Liver (tissue), 3 donors: ENCODE data around the gene FLVCR2.

Experiments
- CTCF ChIP-seq: fragments of 150-350 bp; IDR thresholded peaks from 2 replicates; pipeline ENCODE4 v1.5.1; 2017; ENCODE audit warnings: improper control_type of control experiment, low read depth, low read length; ENCODE audit not compliant: missing input control
- EGR1 ChIP-seq, 2 donors: IDR thresholded peaks; 2 replicates each; pipeline ENCODE4 v1.6.1; 2016 to 2018; ENCODE audit warnings: antibody characterized with exemption in 2 of 2, low read depth in 2 of 2
- HNF4A ChIP-seq, 2 donors: conservative IDR thresholded peaks; 2 replicates each; pipeline ENCODE4 v1.6.1; 2016; ENCODE audit warnings: antibody characterized with exemption in 2 of 2, mild to moderate bottlenecking in 2 of 2
- JUND ChIP-seq, 2 donors: IDR thresholded peaks; 2 replicates each; pipeline ENCODE4 v1.6.1; 2016; ENCODE audit warnings: antibody characterized with exemption in 2 of 2
- SP1 ChIP-seq: IDR thresholded peaks from 2 replicates; pipeline ENCODE4 v1.6.1; 2018; ENCODE audit warnings: antibody characterized with exemption, mild to moderate bottlenecking
- YY1 ChIP-seq: IDR thresholded peaks from 2 replicates; pipeline ENCODE4 v1.6.1; 2016; ENCODE audit warnings: antibody characterized with exemption, mild to moderate bottlenecking
- donor health status: healthy.
- donor health status: healthy.

DNA sequence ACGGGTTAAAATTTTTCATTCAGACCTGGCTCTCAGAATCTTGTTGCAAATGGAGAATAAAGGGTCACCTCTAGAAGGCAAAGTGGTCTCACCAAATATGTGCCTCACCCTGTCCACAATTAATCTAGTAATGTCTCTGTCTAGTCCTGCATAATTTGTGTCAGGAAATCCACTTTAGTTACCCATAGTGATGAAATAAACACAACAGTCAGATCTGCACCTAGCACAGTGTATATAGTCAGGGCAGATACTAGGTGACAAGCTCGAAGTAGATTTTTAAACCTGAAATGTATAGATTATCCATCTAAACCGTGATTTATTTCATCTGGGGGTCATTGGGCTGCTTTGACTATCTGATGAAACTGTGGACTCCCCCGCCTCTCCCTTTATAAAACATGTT, 15.9 kb upstream of the FLVCR2 start:
- no peak for TF ChIP-seq EGR1 (IDR thresholded peaks at IDR 0.05; ENCODE audit: low read depth in 2 of 2)
- no peak for TF ChIP-seq CTCF
- no peak for TF ChIP-seq YY1
- TF ChIP-seq JUND (IDR thresholded peaks at IDR 0.05) = no peak
- no peak for TF ChIP-seq HNF4A (conservative IDR thresholded peaks at IDR 0.05)
- no peak for TF ChIP-seq SP1
